ENCODE data around the gene BOD1L2. TPM values are rescaled to one million over a fixed set of nuclear protein-coding genes. Genes with fewer than 3 reads are reported as not detected.

The BOD1L2 gene
- total and polyA plus RNA-seq, 2 of the 13 experiments (the other 11 are each of a cell fraction or from before 2014, with no cell fraction given): not detected

DNA sequence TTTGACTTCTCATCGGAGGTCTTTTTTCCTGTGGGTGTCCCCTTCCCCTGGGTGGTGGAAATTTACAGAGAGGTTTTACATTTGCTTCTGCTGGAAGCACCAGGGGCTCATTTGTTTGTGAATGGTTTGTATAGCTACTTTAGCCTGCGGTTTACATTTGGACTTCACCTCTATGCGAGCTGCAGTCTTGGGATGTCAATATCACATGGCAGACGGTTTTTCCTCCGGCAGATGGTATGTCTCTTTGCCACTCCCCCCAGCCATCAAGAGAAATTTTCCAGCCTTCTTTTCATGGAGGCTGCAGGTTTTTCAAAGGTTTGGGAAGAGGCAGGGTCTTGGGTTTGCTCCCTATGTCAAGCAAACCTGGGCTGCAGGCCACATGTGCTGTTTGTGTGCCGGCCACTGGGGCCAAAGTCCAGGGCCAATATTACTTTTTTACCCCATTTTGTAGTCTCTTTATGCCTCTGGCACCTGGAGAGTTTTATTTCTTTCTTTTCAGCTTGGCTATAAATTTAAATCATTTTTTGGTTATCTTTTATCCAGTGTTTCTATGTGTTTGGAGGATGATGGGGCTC is 23.9 kb upstream of the BOD1L2 start:
- Histone ChIP-seq H3K9me3 (ENCODE audit: low read length) (no peaks in the 10 kb centered on the region), H3K79me2 (ENCODE audit: insufficient read depth, low read length) (no peaks in the 10 kb centered on the region), H3K4me3 (replicated peaks in 1 of 3; ENCODE audit: insufficient read depth in 1 of 3, low read depth in 2 of 3, low read length in 3 of 3) (no peak overlapping the region), H4K20me1 (ENCODE audit: insufficient read depth, low read length) (no peaks in the 10 kb centered on the region), H3K4me1 (ENCODE audit: insufficient read depth, low read length) (peaks cover 6% of the 10 kb centered on the region; the same call in 1 of the 2 replicates), H2AFZ (ENCODE audit: low read length) (no peak overlapping the region), H3K27me3 (ENCODE audit: control insufficient read depth in 1 of 2, insufficient read depth in 2 of 2, low read length in 2 of 2) (no peaks in the 10 kb centered on the region; a peak in 1 of 5 replicates), H3K4me2 (ENCODE audit: low read depth, low read length) (no peak overlapping the region), H3K36me3 (replicated peaks in 1 of 2; ENCODE audit: control insufficient read depth in 1 of 2, insufficient read depth in 2 of 2, low read length in 2 of 2) (no peaks in the 10 kb centered on the region), H3K27ac (ENCODE audit: extremely low read length, insufficient read depth, low read length) (no peak overlapping the region), H3K9ac (ENCODE audit: insufficient read depth, low read depth, low read length) (no peak overlapping the region)
- TF ChIP-seq CEBPB (IDR thresholded peaks at IDR 0.05; ENCODE audit: borderline replicate concordance, low read depth, low read length) (no peak), SPEN (CRISPR knock-in tag; IDR thresholded peaks at IDR 0.05; ENCODE audit: low read depth) (no peak), SIN3B (IDR thresholded peaks at IDR 0.05; ENCODE audit: low read length) (no peak), GMEB2 (CRISPR knock-in tag; IDR thresholded peaks at IDR 0.05; ENCODE audit: low read depth) (no peak), ZNF616 (CRISPR knock-in tag; IDR thresholded peaks at IDR 0.05; ENCODE audit: low read depth) (no peak), ZFP36 (IDR thresholded peaks at IDR 0.05; ENCODE audit: borderline replicate concordance, low read depth, low read length, partially characterized antibody) (no peak), HNF4A (CRISPR knock-in tag; IDR thresholded peaks at IDR 0.05) (peak; percentile 32; the same call in 1 of the 2 replicates)
- DNase-seq (ENCODE audit: low spot score) (no peak), FAIRE-seq (no peak), ATAC-seq (peak; percentile 38)
- no TSS peak for BruUV-seq (replicated peaks)
- WGBS (ENCODE audit: low lambda C conversion rate): 9% methylated on average over 6 of the region's 6 CpGs
- intact Hi-C loops (cut with micrococcal nuclease; ENCODE audit: unreplicated experiment): loop anchor here (10.0 kb wide), 1 partner anchor 258 kb away; no protein-coding TSS in a partner anchor
- CTCF ChIA-PET (ENCODE audit: low intra/inter-chr PET ratio, low total read pairs): no interaction called here
- in situ Hi-C loops (cut with HindIII; ENCODE audit: extremely low pct_ligation_motif_present, low pct_unique_long_range_greater_than_20kb): no loop called here
- POLR2A ChIA-PET: no interaction called here

GRCh38 chr18:57125627-57126026 is 21.3 kb upstream of the BOD1L2 start:
- Histone ChIP-seq H3K79me2 (ENCODE audit: insufficient read depth, low read length) (no peaks in the 10 kb centered on the region), H3K27me3 (ENCODE audit: control insufficient read depth in 1 of 2, insufficient read depth in 2 of 2, low read length in 2 of 2) (no peaks in the 10 kb centered on the region; a peak in 1 of 5 replicates), H3K4me1 (ENCODE audit: insufficient read depth, low read length) (peaks cover 14% of the 10 kb centered on the region), H3K9ac (ENCODE audit: insufficient read depth, low read depth, low read length) (no peak overlapping the region), H3K27ac (ENCODE audit: extremely low read length, insufficient read depth, low read length) (no peak overlapping the region), H3K4me2 (ENCODE audit: low read depth, low read length) (no peak overlapping the region), H4K20me1 (ENCODE audit: insufficient read depth, low read length) (no peaks in the 10 kb centered on the region), H3K36me3 (replicated peaks in 1 of 2; ENCODE audit: control insufficient read depth in 1 of 2, insufficient read depth in 2 of 2, low read length in 2 of 2) (no peaks in the 10 kb centered on the region), H2AFZ (ENCODE audit: low read length) (no peak overlapping the region), H3K9me3 (ENCODE audit: low read length) (no peaks in the 10 kb centered on the region), H3K4me3 (replicated peaks in 1 of 3; ENCODE audit: insufficient read depth in 1 of 3, low read depth in 2 of 3, low read length in 3 of 3) (no peak overlapping the region)
- no peak for FAIRE-seq
- no peak for ATAC-seq
- in situ Hi-C loops (cut with HindIII; ENCODE audit: extremely low pct_ligation_motif_present, low pct_unique_long_range_greater_than_20kb) (no loop called here), intact Hi-C loops (cut with micrococcal nuclease; ENCODE audit: unreplicated experiment) (loop anchor here (10.0 kb wide), 1 partner anchor 261 kb away; no protein-coding TSS in a partner anchor)
- CTCF ChIA-PET (ENCODE audit: low intra/inter-chr PET ratio, low total read pairs): no interaction called here
- no TSS peak for BruUV-seq (replicated peaks)
- WGBS (ENCODE audit: low lambda C conversion rate): 13% methylated on average over 5 of the region's 5 CpGs
- DNase-seq (ENCODE audit: low spot score): no peak
- POLR2A ChIA-PET: no interaction called here
- TF ChIP-seq RFXANK (CRISPR knock-in tag; IDR thresholded peaks at IDR 0.05): no peak
- TF ChIP-seq NFYB (CRISPR knock-in tag; IDR thresholded peaks at IDR 0.05): no peak
- no peak for TF ChIP-seq ZNF34 (CRISPR knock-in tag; IDR thresholded peaks at IDR 0.05; ENCODE audit: borderline replicate concordance)
- no peak for TF ChIP-seq ATF6 (CRISPR knock-in tag; conservative IDR thresholded peaks at IDR 0.05)
- TF ChIP-seq CERS6 (CRISPR knock-in tag; IDR thresholded peaks at IDR 0.05): no peak
- TF ChIP-seq FOXK2 (IDR thresholded peaks at IDR 0.05): no peak
- TF ChIP-seq ZFP90 (CRISPR knock-in tag; IDR thresholded peaks at IDR 0.05; ENCODE audit: borderline replicate concordance): no peak
- TF ChIP-seq SAP130 (CRISPR knock-in tag; IDR thresholded peaks at IDR 0.05; ENCODE audit: low read depth): no peak
- no peak for TF ChIP-seq TBP (CRISPR knock-in tag; IDR thresholded peaks at IDR 0.05)
- no peak for TF ChIP-seq NCOA2 (CRISPR knock-in tag; IDR thresholded peaks at IDR 0.05)
